ENCODE results near the gene SGMS1.
"Not testable (repeated sequence)": the region's sequence is repeated elsewhere in the genome, so short reads cannot be mapped to it uniquely, and the experiment has no call there.

SGMS1 gene

DNA sequence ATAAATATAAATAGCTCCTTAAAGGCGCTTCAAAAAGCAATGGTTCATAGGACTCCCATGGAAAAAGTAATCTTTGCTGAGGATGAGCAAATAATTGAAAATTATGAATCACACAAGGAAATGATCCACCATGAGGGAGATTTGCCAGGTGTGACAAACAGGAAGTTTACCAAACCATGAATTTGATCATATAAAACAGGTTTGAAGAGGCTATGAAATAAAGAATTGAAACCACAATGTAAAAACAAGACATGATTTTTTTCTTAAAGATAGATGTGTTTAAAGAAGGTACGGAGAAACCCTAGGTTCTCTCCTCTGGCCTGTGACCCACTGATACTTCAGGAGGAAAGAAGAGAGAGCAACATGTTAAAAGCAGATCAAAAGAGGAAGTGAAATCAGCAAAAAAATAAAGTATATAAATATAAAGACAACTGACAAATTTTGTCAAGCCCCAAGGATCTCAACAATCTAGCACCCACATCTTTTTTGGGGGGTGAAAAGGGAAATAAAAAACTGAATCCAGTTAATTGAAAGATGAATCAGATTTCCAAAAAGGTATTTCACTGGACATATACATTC lies 261.1 kb downstream of the SGMS1 start:
- TF ChIP-seq, protein P1, sequence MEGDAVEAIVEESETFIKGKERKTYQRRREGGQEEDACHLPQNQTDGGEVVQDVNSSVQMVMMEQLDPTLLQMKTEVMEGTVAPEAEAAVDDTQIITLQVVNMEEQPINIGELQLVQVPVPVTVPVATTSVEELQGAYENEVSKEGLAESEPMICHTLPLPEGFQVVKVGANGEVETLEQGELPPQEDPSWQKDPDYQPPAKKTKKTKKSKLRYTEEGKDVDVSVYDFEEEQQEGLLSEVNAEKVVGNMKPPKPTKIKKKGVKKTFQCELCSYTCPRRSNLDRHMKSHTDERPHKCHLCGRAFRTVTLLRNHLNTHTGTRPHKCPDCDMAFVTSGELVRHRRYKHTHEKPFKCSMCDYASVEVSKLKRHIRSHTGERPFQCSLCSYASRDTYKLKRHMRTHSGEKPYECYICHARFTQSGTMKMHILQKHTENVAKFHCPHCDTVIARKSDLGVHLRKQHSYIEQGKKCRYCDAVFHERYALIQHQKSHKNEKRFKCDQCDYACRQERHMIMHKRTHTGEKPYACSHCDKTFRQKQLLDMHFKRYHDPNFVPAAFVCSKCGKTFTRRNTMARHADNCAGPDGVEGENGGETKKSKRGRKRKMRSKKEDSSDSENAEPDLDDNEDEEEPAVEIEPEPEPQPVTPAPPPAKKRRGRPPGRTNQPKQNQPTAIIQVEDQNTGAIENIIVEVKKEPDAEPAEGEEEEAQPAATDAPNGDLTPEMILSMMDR (IDR thresholded peaks at IDR 0.05; ENCODE audit: extremely low read depth, insufficient read depth, missing control alignments) = no peak
- in situ Hi-C loops (cut with MboI; ENCODE audit: low pct_unique_long_range_greater_than_20kb, low sequenced_read_pairs, unreplicated experiment) = no loop called here
- DNase-seq (ENCODE audit: low spot score) = peak; percentile 52

DNA sequence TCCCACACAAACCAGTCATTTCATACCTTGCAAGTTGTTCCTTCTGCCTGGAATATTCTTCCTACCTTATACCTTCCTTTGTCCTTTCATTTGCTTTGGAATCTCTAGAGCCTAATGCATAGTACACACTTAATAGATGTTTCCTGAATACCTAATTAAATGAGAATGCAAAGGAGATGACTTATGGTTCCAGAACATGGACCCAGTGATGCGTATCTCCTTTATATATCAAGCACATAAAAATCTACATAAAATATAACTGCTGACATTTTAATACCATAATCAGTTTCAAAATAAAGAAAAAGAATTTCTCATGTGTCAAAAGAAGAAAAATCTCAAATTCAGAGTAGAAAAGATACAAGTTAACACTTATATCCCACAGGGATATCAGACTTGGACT lies 261.8 kb downstream of the SGMS1 start:
- in situ Hi-C loops (cut with MboI; ENCODE audit: low pct_unique_long_range_greater_than_20kb, low sequenced_read_pairs, unreplicated experiment) = no loop called here
- TF ChIP-seq, protein P1 (IDR thresholded peaks at IDR 0.05; ENCODE audit: extremely low read depth, insufficient read depth, missing control alignments) = no peak
- DNase-seq (ENCODE audit: low spot score) = no peak

DNA sequence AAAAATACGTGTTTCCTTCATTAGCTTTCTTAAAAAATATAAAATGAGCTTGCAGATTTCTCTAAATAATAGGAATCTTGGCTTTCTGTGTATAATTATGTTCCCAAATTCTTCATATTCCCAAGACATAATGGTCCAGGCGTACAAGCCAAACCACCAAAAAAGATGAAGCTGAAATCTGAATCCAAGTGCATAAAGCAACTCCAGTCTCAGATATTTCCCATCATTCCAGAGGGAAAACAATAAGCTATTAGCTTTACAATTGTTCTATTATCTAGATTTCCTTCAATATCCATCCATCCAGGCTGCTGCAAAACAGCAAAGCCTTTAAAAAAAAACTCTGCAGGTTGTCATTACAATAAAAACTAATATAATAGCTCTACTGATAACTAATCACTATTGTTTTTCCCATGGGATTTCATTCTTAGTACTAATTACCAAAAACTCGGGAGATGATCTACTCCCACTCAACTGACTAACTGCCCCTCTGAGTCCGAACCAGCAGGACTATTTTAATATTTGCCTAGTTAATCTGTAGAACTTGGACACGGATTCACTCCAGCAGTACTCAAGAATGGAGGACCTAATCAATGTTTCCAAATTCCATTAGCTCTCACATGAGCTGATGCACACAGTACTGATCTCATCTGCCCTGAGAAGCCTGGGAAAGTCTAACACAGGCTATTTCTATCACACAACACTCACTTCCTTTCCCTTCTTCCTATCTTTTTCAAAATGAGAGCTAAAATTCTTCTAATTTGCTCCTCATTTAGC lies 263.5 kb downstream of the SGMS1 start:
- no peak for DNase-seq (ENCODE audit: low spot score)
- TF ChIP-seq, protein P1 (IDR thresholded peaks at IDR 0.05; ENCODE audit: extremely low read depth, insufficient read depth, missing control alignments) = no peak
- in situ Hi-C loops (cut with MboI; ENCODE audit: low pct_unique_long_range_greater_than_20kb, low sequenced_read_pairs, unreplicated experiment) = no loop called here

DNA sequence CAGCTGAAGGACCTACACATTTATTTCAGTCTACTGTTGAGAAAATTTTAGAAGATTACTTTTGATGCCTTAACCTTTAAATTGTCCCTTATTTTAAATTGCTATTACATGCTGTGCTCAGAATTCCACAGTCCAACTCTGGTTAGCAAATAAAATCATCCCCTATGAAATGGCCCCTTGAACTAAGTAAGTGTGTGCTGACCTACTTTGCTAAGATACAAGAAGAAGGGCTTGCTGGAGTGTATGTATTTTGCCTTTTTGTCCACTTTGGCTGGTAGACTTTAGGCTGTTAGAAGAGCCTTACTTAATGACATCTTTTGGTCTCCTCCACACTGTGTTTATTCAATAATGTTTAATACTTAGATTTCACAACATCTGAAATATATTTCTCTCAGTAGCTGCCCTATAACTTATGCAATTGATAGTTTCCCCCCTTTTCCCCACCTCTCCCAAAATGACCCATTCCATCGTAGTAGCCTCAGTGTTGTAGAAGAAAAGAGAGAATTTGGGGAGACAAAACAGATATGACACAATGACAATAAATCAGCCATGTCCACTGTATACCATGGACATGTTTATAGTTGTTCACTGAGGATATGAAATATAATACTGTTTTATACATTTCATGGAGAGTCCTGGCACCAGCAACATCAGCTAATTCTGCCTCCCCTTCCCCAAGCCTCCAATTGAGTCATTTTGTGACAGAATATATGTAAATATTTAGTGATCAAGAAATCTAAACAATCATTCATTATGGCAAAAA lies 264.6 kb downstream of the SGMS1 start:
- TF ChIP-seq, protein P1 (IDR thresholded peaks at IDR 0.05; ENCODE audit: extremely low read depth, insufficient read depth, missing control alignments) = no peak
- no peak for DNase-seq (ENCODE audit: low spot score)
- in situ Hi-C loops (cut with MboI; ENCODE audit: low pct_unique_long_range_greater_than_20kb, low sequenced_read_pairs, unreplicated experiment) = no loop called here

DNA sequence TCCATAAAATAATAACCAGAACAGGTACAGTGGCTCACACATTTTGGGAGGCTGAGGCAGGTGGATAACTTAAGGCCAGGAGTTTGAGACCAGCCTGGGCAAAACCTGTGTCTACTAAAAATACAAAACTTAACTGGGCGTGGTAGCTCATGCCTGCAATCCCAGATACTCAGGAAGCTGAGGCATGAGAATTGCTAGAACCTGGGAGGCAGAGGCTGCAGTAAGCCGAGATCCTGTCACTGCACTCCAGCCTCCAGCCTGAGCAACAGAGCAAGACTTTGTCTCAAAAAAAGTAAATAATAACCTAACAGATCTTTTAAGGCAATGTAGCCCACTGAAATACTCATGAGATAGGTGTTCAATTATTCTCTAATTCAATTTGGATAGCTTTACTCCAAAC lies 265.3 kb downstream of the SGMS1 start:
- in situ Hi-C loops (cut with MboI; ENCODE audit: low pct_unique_long_range_greater_than_20kb, low sequenced_read_pairs, unreplicated experiment) = no loop called here
- no peak for DNase-seq (ENCODE audit: low spot score)
- TF ChIP-seq, protein P1 (IDR thresholded peaks at IDR 0.05; ENCODE audit: extremely low read depth, insufficient read depth, missing control alignments) = no peak

DNA sequence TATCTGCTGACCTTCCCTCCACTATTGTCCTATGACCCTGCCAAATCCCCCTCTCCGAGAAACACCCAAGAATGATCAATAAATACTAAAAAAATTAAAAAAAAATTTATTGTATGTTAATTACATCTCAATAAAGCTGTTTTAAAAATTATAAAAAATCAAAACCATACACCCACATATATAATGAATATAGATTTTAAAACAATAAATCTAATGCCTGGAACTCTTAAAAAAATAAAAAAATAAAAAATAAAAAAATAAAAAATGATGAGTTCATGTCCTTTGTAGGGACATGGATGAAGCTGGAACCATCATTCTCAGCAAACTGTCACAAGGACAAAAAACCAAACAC lies 267.3 kb downstream of the SGMS1 start:
- DNase-seq (ENCODE audit: low spot score); in situ Hi-C loops (cut with MboI; ENCODE audit: low pct_unique_long_range_greater_than_20kb, low sequenced_read_pairs, unreplicated experiment): not testable (repeated sequence)

DNA sequence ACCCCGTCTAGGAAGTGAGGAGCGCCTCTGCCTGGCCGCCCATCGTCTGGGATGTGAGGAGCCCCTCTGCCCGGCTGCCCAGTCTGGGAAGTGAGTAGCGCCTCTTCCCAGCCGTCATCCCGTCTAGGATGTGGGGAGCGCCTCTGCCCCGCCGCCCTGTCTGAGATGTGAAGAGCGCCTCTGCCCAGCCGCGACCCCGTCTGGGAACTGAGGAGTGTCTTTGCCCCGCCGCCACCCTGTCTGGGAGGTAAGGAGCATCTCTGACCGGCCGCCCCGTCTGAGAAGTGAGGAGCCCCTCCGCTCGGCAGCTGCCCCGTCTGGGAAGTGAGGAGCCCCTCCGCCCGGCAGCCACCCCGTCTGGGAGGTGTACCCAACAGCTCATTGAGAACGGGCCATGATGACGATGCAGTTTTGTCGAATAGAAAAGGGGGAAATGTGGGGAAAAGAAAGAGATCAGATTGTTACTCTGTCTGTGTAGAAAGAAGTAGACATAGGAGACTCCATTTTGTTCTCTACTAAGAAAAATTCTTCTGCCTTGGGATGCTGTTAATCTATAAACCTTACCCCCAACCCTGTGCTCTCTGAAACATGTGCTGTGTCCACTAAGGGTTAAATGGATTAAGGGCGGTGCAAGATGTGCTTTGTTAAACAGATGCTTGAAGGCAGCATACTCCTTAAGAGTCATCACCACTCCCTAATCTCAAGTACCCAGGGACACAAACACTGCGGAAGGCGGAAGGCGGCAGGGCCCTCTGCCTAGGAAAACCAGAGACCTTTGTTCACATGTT lies 267.9 kb downstream of the SGMS1 start:
- DNase-seq (ENCODE audit: low spot score); in situ Hi-C loops (cut with MboI; ENCODE audit: low pct_unique_long_range_greater_than_20kb, low sequenced_read_pairs, unreplicated experiment): not testable (repeated sequence)

Data from GM13977 (cell line).